ENCODE data around the gene NDUFC2. TPM values are rescaled to one million over a fixed set of nuclear protein-coding genes. Genes with fewer than 3 reads are reported as not detected.

NDUFC2 gene
- total and polyA plus RNA-seq, 3 donors from 2014 or later, result 94.7 to 210 (median 105) TPM

- Histone ChIP-seq H3K27ac (no peak overlapping the region), H3K9me3 (no peaks in the 10 kb centered on the region), H3K36me3 (ENCODE audit: low read depth, missing control alignments) (no peaks in the 10 kb centered on the region), H3K4me1 (peaks cover 15% of the 10 kb centered on the region), H3K27me3 (no peaks in the 10 kb centered on the region), H3K4me3 (no peak overlapping the region)
- no peak for DNase-seq
- no peak for TF ChIP-seq POLR2A (IDR thresholded peaks at IDR 0.05)
- TF ChIP-seq, protein P1, sequence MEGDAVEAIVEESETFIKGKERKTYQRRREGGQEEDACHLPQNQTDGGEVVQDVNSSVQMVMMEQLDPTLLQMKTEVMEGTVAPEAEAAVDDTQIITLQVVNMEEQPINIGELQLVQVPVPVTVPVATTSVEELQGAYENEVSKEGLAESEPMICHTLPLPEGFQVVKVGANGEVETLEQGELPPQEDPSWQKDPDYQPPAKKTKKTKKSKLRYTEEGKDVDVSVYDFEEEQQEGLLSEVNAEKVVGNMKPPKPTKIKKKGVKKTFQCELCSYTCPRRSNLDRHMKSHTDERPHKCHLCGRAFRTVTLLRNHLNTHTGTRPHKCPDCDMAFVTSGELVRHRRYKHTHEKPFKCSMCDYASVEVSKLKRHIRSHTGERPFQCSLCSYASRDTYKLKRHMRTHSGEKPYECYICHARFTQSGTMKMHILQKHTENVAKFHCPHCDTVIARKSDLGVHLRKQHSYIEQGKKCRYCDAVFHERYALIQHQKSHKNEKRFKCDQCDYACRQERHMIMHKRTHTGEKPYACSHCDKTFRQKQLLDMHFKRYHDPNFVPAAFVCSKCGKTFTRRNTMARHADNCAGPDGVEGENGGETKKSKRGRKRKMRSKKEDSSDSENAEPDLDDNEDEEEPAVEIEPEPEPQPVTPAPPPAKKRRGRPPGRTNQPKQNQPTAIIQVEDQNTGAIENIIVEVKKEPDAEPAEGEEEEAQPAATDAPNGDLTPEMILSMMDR (IDR thresholded peaks at IDR 0.05), result no peak
- 83 to 85% methylated on average over 6 of the region's 6 CpGs for WGBS, 2 donors
- intact Hi-C loops (cut with DNase I; ENCODE audit: low total_unique reads), result no loop called here
Observed at GRCh38 chr11:78076733-78077403, 2.8 kb downstream of the NDUFC2 start.

- TF ChIP-seq, protein P1 (IDR thresholded peaks at IDR 0.05), result no peak
- no peak for TF ChIP-seq POLR2A (IDR thresholded peaks at IDR 0.05)
- intact Hi-C loops (cut with DNase I; ENCODE audit: low total_unique reads), result no loop called here
- DNase-seq, result no peak
- peaks cover 15% of the 10 kb centered on the region for H3K4me1 ChIP-seq
- no peak overlapping the region for H3K27ac ChIP-seq
- H3K27me3 ChIP-seq, result no peaks in the 10 kb centered on the region
- H3K9me3 ChIP-seq, result no peaks in the 10 kb centered on the region
- no peaks in the 10 kb centered on the region for H3K36me3 ChIP-seq (ENCODE audit: low read depth, missing control alignments)
- H3K4me3 ChIP-seq, result no peak overlapping the region
- WGBS, 2 donors, result 89 to 90% methylated on average over 6 of the region's 6 CpGs
Observed at GRCh38 chr11:78074756-78075155, 4.9 kb downstream of the NDUFC2 start.

DNA sequence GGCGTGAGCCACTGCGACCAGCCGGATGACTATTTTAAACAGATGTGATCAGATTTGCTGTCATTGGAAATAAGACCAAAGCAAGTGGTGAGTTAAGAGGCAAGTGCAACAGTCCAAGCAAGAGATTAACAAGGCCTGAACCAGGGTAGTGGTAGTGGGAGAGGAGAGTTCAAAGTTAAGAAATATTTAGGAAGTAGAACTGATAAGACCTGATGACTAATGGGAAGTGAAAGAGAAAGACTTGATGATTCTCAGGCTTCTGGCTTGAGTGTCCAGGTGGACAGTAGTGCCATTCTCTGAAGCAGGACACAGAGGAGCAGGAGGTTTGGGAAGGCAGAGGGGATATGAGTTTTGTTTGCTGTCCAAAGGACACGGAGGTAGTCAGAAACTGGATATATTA, 7.2 kb downstream of the NDUFC2 start:
- WGBS, 2 donors, result 95 to 96% methylated on average over 4 of the region's 4 CpGs
- TF ChIP-seq, protein P1 (IDR thresholded peaks at IDR 0.05), result no peak
- no peak for TF ChIP-seq POLR2A (IDR thresholded peaks at IDR 0.05)
- no peak for DNase-seq
- no peaks in the 10 kb centered on the region for H3K27me3 ChIP-seq
- no peak overlapping the region for H3K4me3 ChIP-seq
- no peaks in the 10 kb centered on the region for H3K36me3 ChIP-seq (ENCODE audit: low read depth, missing control alignments)
- H3K27ac ChIP-seq, result no peak overlapping the region
- intact Hi-C loops (cut with DNase I; ENCODE audit: low total_unique reads), result no loop called here
- no peaks in the 10 kb centered on the region for H3K9me3 ChIP-seq
- peaks cover 3% of the 10 kb centered on the region for H3K4me1 ChIP-seq

GRCh38 chr11:78071717-78072116, 7.9 kb downstream of the NDUFC2 start:
- 82 to 85% methylated on average over 3 of the region's 3 CpGs for WGBS, 2 donors
- H3K27ac ChIP-seq, result no peak overlapping the region
- H3K36me3 ChIP-seq (ENCODE audit: low read depth, missing control alignments), result no peaks in the 10 kb centered on the region
- TF ChIP-seq POLR2A (IDR thresholded peaks at IDR 0.05), result no peak
- TF ChIP-seq, protein P1 (IDR thresholded peaks at IDR 0.05), result no peak
- H3K27me3 ChIP-seq, result no peaks in the 10 kb centered on the region
- intact Hi-C loops (cut with DNase I; ENCODE audit: low total_unique reads), result no loop called here
- no peaks in the 10 kb centered on the region for H3K9me3 ChIP-seq
- no peak overlapping the region for H3K4me3 ChIP-seq
- H3K4me1 ChIP-seq, result no peaks in the 10 kb centered on the region
- DNase-seq, result no peak

- H3K27ac ChIP-seq, result no peak overlapping the region
- intact Hi-C loops (cut with DNase I; ENCODE audit: low total_unique reads), result no loop called here
- H3K9me3 ChIP-seq, result no peaks in the 10 kb centered on the region
- H3K36me3 ChIP-seq (ENCODE audit: low read depth, missing control alignments), result no peaks in the 10 kb centered on the region
- no peaks in the 10 kb centered on the region for H3K4me1 ChIP-seq
- H3K4me3 ChIP-seq, result no peak overlapping the region
- no peak for DNase-seq
- WGBS, 2 donors, result 59 to 75% methylated on average over 2 of the region's 2 CpGs
- TF ChIP-seq, protein P1 (IDR thresholded peaks at IDR 0.05), result no peak
- no peak for TF ChIP-seq POLR2A (IDR thresholded peaks at IDR 0.05)
- no peaks in the 10 kb centered on the region for H3K27me3 ChIP-seq
Observed at GRCh38 chr11:78070621-78071020, 9.0 kb downstream of the NDUFC2 start.

Measured in testis (tissue), 3 donors.